Endothelial cell of umbilical vein (primary cell): ENCODE results near the gene GPAT3. TPM values are rescaled to one million over a fixed set of nuclear protein-coding genes. Genes with fewer than 3 reads are reported as not detected.

Experiments
- BruUV-seq: library from RNA; stranded (reverse); fragments of 400-500 nt; replicated peaks from 2 replicates; lab custom pipeline; 2021; lab: Mats Ljungman, UMichigan
- CTCF ChIA-PET: fragments of 300-600, 350-600 bp; sonication (Branson Sonifier 250); formaldehyde crosslinking; loops from one replicate; lab custom pipeline; 2021; ENCODE audit warnings: antibody characterized with exemption, inconsistent platforms; lab: Charles Lee
- POLR2A ChIA-PET: fragments of 300-600, 350-600 bp; sonication (Branson Sonifier 250); formaldehyde crosslinking; loops from one replicate; lab custom pipeline; 2021; ENCODE audit warnings: antibody characterized with exemption, inconsistent platforms; lab: Charles Lee
- DNase-seq: peaks from one replicate; pipeline ENCODE4 v3.0.0-alpha.2; 2011; ENCODE audit warnings: low read depth, low spot score
- FAIRE-seq: peaks from 2 replicates; lab custom pipeline; 2011; peaks lifted over from hg19 to GRCh38; lab: Jason Lieb, UNC
- H2AFZ ChIP-seq: 2 replicates; pipeline ENCODE4 v1.6.0; 2012; ENCODE audit warnings: low read depth, low read length, control low read depth, inconsistent platforms
- H3K27ac ChIP-seq: 2 replicates; pipeline ENCODE4 v1.5.1; 2011; ENCODE audit warnings: low read depth, mild to moderate bottlenecking, control low read depth, low read length, moderate library complexity; ENCODE audit not compliant: insufficient read depth
- H3K27me3 ChIP-seq, 2 experiments: 2 replicates each; pipeline versions ENCODE4 v1.6.0 to v1.6.1; 2011; ENCODE audit warnings: low read length in 2 of 2, mixed read lengths in 1 of 2; ENCODE audit not compliant: control insufficient read depth in 2 of 2, insufficient read depth in 2 of 2
- H3K36me3 ChIP-seq, 2 experiments: 2 replicates in 1 of 2; 3 replicates in 1 of 2; pipeline ENCODE4 v1.5.1; 2011; ENCODE audit warnings: low read length in 2 of 2, mild to moderate bottlenecking in 1 of 2, moderate library complexity in 1 of 2; ENCODE audit not compliant: control insufficient read depth in 2 of 2, insufficient read depth in 2 of 2; ENCODE audit errors: extremely low read depth in 1 of 2
- H3K4me1 ChIP-seq: 3 replicates; pipeline ENCODE4 v1.5.1; 2011; ENCODE audit warnings: mild to moderate bottlenecking, low read length; ENCODE audit not compliant: control insufficient read depth, insufficient read depth; ENCODE audit errors: extremely low read depth
- H3K4me2 ChIP-seq: 2 replicates; pipeline ENCODE4 v1.6.1; 2011; ENCODE audit warnings: low read length, control low read depth, mixed read lengths; ENCODE audit not compliant: insufficient read depth
- H3K4me3 ChIP-seq, 3 experiments: fragments of 200-600 bp in 1 of 3; sonication (generic), shearing (Covaris generic) in 1 of 3; replicated peaks in 1 of 3; 2 replicates each; pipeline ENCODE4 v1.5.1; 2011 to 2016; ENCODE audit warnings: control low read depth in 3 of 3, low read length in 3 of 3, mild to moderate bottlenecking in 2 of 3, inconsistent platforms in 1 of 3, low read depth in 1 of 3, moderate library complexity in 1 of 3; ENCODE audit not compliant: insufficient read depth in 1 of 3
- H3K79me2 ChIP-seq: 2 replicates; pipeline ENCODE4 v1.6.0; 2012; ENCODE audit warnings: low read length, inconsistent platforms; ENCODE audit not compliant: control insufficient read depth, insufficient read depth
- H3K9ac ChIP-seq: replicated peaks from 2 replicates; pipeline ENCODE3; 2011; ENCODE audit warnings: low read length, control low read depth; ENCODE audit not compliant: insufficient read depth; ENCODE audit errors: extremely low read depth
- H3K9me1 ChIP-seq: replicated peaks from 3 replicates; pipeline ENCODE4 v1.6.0; 2011; ENCODE audit warnings: mild to moderate bottlenecking, low read length; ENCODE audit not compliant: control insufficient read depth, insufficient read depth; ENCODE audit errors: extremely low read depth
- H3K9me3 ChIP-seq: replicated peaks from 2 replicates; pipeline ENCODE4 v1.5.1; 2012; ENCODE audit warnings: low read length, inconsistent platforms; ENCODE audit not compliant: control insufficient read depth, insufficient read depth
- H4K20me1 ChIP-seq: replicated peaks from 2 replicates; pipeline ENCODE3; 2011; ENCODE audit warnings: mild to moderate bottlenecking, low read length; ENCODE audit not compliant: control insufficient read depth, insufficient read depth; ENCODE audit errors: extremely low read depth
- CTCF ChIP-seq, 2 donors: IDR thresholded peaks; 1 replicate in 1 of 2; 2 replicates in 1 of 2; pipeline ENCODE4 v1.5.1; 2011; ENCODE audit warnings: low read length in 2 of 2, mild to moderate bottlenecking in 2 of 2, moderate library complexity in 2 of 2, control low read depth in 1 of 2, inconsistent platforms in 1 of 2, low read depth in 1 of 2; ENCODE audit not compliant: insufficient read depth in 1 of 2; ENCODE audit errors: extremely low read depth in 1 of 2
- EZH2 ChIP-seq: IDR thresholded peaks from 2 replicates; pipeline ENCODE4 v1.6.1; 2012; ENCODE audit warnings: borderline replicate concordance, low read depth, mild to moderate bottlenecking, moderate library complexity, low read length, inconsistent platforms; ENCODE audit not compliant: severe bottlenecking
- FOS ChIP-seq: IDR thresholded peaks from 2 replicates; pipeline ENCODE4 v1.6.1; 2011; ENCODE audit warnings: mild to moderate bottlenecking, low read length, moderate library complexity, borderline replicate concordance; ENCODE audit not compliant: insufficient read depth
- GATA2 ChIP-seq: IDR thresholded peaks from 2 replicates; pipeline ENCODE4 v1.7.0; 2011; ENCODE audit warnings: low read depth, mild to moderate bottlenecking, moderate library complexity, mixed read lengths, low read length; ENCODE audit not compliant: insufficient read length, insufficient read depth
- JUN ChIP-seq: IDR thresholded peaks from 2 replicates; pipeline ENCODE4 v1.6.1; 2011; ENCODE audit warnings: borderline replicate concordance, low read depth; ENCODE audit not compliant: insufficient read length, insufficient read depth
- MAX ChIP-seq: IDR thresholded peaks from 2 replicates; pipeline ENCODE4 v1.6.1; 2011; ENCODE audit not compliant: insufficient read depth, insufficient read length
- MYC ChIP-seq: IDR thresholded peaks from one replicate; pipeline ENCODE4 v1.6.1; 2011; ENCODE audit warnings: mild to moderate bottlenecking, low read depth, low read length
- POLR2A ChIP-seq: IDR thresholded peaks from 2 replicates; pipeline ENCODE4 v1.6.1; 2012; ENCODE audit warnings: low read depth, mild to moderate bottlenecking, control low read depth, low read length
- POLR2AphosphoS5 ChIP-seq: IDR thresholded peaks from 2 replicates; pipeline ENCODE4 v1.6.1; 2012; ENCODE audit warnings: low read depth, mild to moderate bottlenecking, control low read depth, low read length, moderate library complexity; ENCODE audit not compliant: insufficient read depth
- dilution Hi-C: fragments of 300-500 bp; cut with MboI; formaldehyde crosslinking; loops from one replicate; pipeline ENCODE4 v1.15.0; 2019; ENCODE audit warnings: low sequenced_read_pairs; ENCODE audit not compliant: extremely low pct_ligation_motif_present
- intact Hi-C: fragments of 100-400 bp; cut with micrococcal nuclease; formaldehyde crosslinking; loops from one replicate; pipeline ENCODE4 v1.10.0; 2022
- polyA plus RNA-seq, 4 experiments: library from polyadenylated mRNA; depleted of rRNA in 3 of 4; stranded (reverse) in 3 of 4; unstranded in 1 of 4; fragments of >200 nt; gene quantifications; 2 replicates each; pipeline versions ENCODE4 v1.2.1 to v1.2.3, GENCODE V29; 2011 to 2012; ENCODE audit warnings: missing spikeins in 1 of 4
- total RNA-seq: library from RNA; stranded (reverse); gene quantifications from 2 replicates; pipeline ENCODE4 v1.2.3, GENCODE V29; 2021

Gene GPAT3
- total and polyA plus RNA-seq, 2 donors (not counting 3 experiments of a cell fraction or from before 2014, with no cell fraction given) = 0.36 to 2.1 TPM

- ChIA-PET CTCF (interaction anchor here (0.7 to 2.2 kb wide), 5 partner anchors 11 to 911 kb away, joined by 4 to 7 read pairs (median 5); no protein-coding TSS in a partner anchor), POLR2A (no interaction called here)
- Histone ChIP-seq H3K4me3 (no peak overlapping the region), H3K9me1 (no peaks in the 10 kb centered on the region), H3K9me3 (no peaks in the 10 kb centered on the region), H3K27ac (peak overlapping the region; percentile 58), H3K9ac (no peak overlapping the region), H3K4me2 (peak overlapping the region; percentile 20), H4K20me1 (no peaks in the 10 kb centered on the region), H3K4me1 (peaks cover 22% of the 10 kb centered on the region), H3K27me3 (no peaks in the 10 kb centered on the region), H3K36me3 (no peaks in the 10 kb centered on the region), H2AFZ (no peak overlapping the region), H3K79me2 (no peaks in the 10 kb centered on the region)
- FAIRE-seq = peak; percentile 83
- no TSS peak for BruUV-seq
- dilution Hi-C loops (no loop called here), intact Hi-C loops (no loop called here)
- peak; percentile 45 for DNase-seq
- TF ChIP-seq MYC (no peak), GATA2 (no peak), POLR2AphosphoS5 (no peak), EZH2 (no peak), POLR2A (no peak), CTCF (IDR thresholded peaks at IDR 0.05; ENCODE audit: extremely low read depth in 1 of 2, insufficient read depth in 1 of 2, low read depth in 1 of 2, low read length in 2 of 2) (no peak), MAX (peak; percentile 80), JUN (peak; percentile 52), FOS (peak; percentile 55)
Measured at GRCh38 chr4:83618431-83618830, 82.5 kb downstream of the GPAT3 start.
